ENCODE measurements around the gene COA6.

The COA6 gene

DNA sequence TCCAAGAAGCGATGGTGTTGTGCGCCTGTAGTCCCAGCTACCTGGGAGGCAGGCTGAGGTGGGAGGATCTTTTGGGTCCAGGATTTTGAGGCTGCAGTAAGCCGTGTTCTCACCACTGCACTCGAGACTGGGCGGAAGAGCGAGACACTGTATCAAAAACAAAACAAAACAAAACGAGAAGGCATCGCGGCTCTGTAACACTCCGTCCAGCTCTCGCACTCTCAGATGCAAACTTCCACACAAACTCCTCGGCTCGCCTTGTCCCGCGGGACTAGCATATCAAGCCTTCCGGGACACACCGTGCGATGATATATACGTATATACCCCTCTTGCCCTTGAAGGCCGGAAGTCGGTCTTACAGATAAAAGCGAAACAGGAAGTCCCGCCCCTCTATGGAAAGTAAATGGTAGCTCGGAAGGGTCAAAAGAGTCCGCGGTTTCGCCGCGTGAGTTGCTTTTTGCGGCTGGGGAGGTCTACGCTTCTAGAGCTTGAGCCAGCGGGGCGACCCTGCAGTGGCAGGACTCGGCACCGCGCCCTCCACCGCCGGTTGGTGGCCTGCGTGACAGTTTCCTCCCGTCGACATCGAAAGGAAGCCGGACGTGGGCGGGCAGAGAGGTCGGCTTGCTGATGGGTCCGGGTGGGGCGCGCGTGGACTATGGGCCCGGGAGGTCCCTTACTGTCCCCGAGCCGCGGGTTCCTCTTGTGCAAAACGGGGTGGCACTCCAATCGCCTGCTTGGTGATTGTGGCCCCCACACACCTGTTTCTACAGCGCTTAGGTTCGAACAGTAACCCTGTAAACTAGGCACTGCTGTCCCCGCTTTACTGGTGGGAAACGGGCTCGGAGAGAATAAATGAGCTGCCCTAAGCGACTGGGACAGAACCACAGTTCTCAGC, at the start of gene COA6:
Gene COA6, plus strand, starts transcription at position 393 of the 895 bp plus-strand sequence. Its CDS starts 11 bp downstream, at position 404.
- H3K36me3 Mint-ChIP-seq = peaks cover 22% of the 10 kb centered on the region

DNA sequence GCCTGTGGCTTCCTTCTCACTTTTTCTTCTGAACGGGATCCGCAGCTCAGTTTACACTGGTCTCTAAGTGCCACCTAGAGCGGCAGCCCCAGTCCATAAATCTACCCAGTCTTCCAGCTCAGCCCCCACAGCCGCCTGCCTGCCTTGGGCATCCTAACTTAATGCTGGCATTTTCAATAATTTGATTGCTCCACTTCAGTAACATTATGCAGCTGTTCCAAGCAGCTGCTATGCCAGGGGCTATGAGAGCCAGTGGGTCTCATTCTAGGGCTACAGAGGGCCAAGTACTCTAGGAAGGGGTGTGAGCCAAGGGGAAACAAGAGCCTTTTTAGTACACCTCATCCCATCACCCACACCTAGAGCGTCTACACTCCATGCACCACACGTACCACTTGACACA, 48.4 kb upstream of the COA6 start:
- DNase-seq (ENCODE audit: low spot score in 2 of 2) = no peak
- H3K36me3 Mint-ChIP-seq = no peaks in the 10 kb centered on the region
- ATAC-seq (ENCODE audit: low read depth) = no peak
- no peak overlapping the region for H3K27ac Mint-ChIP-seq
- H3K4me3 Mint-ChIP-seq = no peak overlapping the region
- peaks cover 2% of the 10 kb centered on the region for H3K9me3 Mint-ChIP-seq
- peaks cover 23% of the 10 kb centered on the region for H3K27me3 Mint-ChIP-seq
- peaks cover 20% of the 10 kb centered on the region for H3K4me1 Mint-ChIP-seq

More for the DNA sequence above, at the start of gene COA6:
- ATAC-seq (ENCODE audit: low read depth) (peak; percentile 82), DNase-seq (ENCODE audit: low spot score in 2 of 2) (peak; percentile 87 to 92)
- Mint-ChIP-seq H3K4me1 (peaks cover 26% of the 10 kb centered on the region), H3K27me3 (no peaks in the 10 kb centered on the region), H3K4me3 (peak within 1 kb of the TSS; percentile 98), H3K27ac (peak within 1 kb of the TSS; percentile 99), H3K9me3 (no peaks in the 10 kb centered on the region)

GRCh38 chr1:234325878-234326496, 47.3 kb upstream of the COA6 start:
- Mint-ChIP-seq H3K27me3 (peaks cover 19% of the 10 kb centered on the region), H3K4me1 (peaks cover 24% of the 10 kb centered on the region), H3K27ac (peak overlapping the region; percentile 35), H3K36me3 (no peaks in the 10 kb centered on the region), H3K4me3 (peak overlapping the region; percentile 76), H3K9me3 (peaks cover 2% of the 10 kb centered on the region)
- peak; percentile 8 for ATAC-seq (ENCODE audit: low read depth)
- no peak for DNase-seq (ENCODE audit: low spot score in 2 of 2)

DNA sequence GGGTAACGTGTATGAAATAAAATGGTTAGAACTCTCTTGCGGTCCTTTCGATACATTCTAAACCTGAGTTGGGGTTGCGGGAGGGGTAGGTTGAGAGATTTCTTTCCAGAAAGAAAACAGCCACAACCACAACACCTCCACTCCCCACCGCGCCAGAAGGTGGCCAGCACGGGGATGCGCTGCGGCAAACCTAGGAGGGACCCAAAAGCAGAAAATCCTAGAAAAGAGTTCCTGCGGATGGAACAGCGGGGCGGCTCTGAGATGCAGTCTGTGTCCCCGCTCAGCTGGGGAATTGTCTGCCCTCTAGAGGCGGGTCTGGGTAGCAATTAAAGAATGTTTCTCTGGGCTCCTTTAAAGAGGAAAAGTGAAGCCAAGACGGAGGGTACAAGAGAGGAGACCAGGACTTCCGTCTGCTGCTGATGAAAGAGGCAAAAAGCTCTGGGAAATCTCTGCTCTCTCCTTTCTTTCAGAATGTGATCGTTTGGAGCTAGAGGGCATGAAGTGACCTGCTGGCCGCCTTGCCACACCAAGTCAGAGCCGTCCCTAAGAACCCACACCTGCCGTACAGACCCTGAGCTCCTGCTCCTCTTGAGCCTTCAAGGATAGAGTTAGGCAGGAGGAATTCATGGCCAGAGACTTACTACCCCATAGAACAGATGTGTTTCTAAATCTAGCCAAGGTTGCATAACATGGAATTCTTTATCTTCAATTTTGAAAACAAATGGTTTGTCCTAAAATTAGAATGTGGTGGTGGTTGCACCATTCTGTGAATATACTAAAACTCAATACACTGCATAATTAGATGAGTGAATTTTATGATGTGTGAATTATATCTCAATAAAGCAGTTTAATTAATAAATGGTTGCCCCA, 46.5 kb upstream of the COA6 start:
- peak overlapping the region; percentile 76 for H3K4me3 Mint-ChIP-seq
- DNase-seq (ENCODE audit: low spot score in 2 of 2) (peak; percentile 44 to 53), ATAC-seq (ENCODE audit: low read depth) (peak; percentile 75)
- H3K36me3 Mint-ChIP-seq = peaks cover under 1% of the 10 kb centered on the region
- peaks cover 2% of the 10 kb centered on the region for H3K9me3 Mint-ChIP-seq
- H3K4me1 Mint-ChIP-seq = peaks cover 24% of the 10 kb centered on the region
- peaks cover 16% of the 10 kb centered on the region for H3K27me3 Mint-ChIP-seq
- H3K27ac Mint-ChIP-seq = peak overlapping the region; percentile 35

DNA sequence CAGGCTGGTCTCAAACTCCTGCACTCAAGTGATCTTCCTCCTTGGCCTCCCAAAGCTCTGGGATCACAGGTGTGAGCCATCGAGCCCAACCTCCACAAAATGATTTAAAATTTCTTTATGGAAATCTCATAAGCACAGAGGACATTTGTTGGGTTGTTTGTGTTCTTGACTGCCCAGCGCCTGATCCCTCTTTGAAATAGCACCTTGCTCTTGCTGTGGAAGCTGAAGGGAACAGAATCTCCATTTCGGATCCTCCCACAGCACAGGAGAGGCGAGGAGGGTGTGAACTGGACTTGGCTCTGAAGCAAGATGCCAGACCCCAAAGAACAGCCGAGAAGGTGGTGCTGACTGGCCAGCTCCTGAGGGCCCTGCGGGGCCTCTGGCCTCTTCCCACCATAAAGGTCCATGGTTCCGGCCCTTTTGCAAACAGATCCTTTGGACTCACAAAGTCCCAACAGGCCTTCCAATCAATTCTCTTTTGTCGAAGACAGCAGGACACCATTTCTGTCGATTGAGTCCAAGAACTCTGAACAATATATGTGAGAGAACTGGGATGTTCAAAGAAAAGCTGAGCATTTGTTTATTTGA, 45.6 kb upstream of the COA6 start:
- Mint-ChIP-seq H3K27me3 (peaks cover 21% of the 10 kb centered on the region), H3K36me3 (peaks cover 4% of the 10 kb centered on the region), H3K27ac (no peak overlapping the region), H3K4me1 (peaks cover 19% of the 10 kb centered on the region), H3K9me3 (peaks cover 5% of the 10 kb centered on the region), H3K4me3 (no peak overlapping the region)
- ATAC-seq (ENCODE audit: low read depth) (no peak), DNase-seq (ENCODE audit: low spot score in 2 of 2) (no peak)

DNA sequence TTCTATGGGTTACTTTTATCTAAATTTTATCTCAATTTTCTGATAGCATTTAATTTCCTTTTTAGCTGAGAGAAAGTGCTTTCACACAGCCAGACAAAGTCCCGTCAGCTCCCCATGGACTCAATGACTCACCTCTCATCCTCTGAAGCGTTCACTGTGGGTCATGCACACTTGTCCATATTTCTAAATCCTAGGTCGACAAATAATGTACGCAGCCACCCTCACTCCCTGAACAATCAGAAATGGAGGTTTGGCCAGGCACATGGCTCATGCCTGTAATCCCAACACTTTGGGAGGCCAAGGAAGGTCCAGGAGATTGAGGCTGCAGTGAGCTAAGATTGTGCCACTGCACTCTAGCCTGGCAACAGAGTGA, 42.4 kb upstream of the COA6 start:
- Mint-ChIP-seq H3K4me1 (peaks cover 11% of the 10 kb centered on the region), H3K27me3 (peaks cover 11% of the 10 kb centered on the region), H3K9me3 (peaks cover 5% of the 10 kb centered on the region), H3K27ac (no peak overlapping the region), H3K4me3 (no peak overlapping the region), H3K36me3 (peaks cover 4% of the 10 kb centered on the region)
- no peak for DNase-seq (ENCODE audit: low spot score in 2 of 2)
- no peak for ATAC-seq (ENCODE audit: low read depth)

DNA sequence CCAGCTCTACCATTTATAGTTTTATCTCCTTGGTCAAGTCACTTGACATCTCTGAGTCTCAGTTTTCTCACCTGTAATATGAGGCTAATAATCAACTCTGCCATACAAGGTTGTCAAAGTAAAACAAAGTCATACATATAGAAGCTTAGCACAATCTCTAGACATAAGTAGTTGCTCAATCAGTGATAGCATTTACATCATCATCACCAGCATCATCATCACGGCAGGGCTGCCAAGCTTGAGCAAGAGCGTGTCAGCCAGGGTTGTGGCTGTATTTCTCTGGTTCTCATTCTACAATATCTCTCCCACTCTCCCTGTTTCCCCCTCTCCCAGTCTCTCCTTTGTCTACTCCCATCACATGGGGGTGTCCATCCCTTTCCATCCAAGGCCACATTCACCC, 41.7 kb upstream of the COA6 start:
- ATAC-seq (ENCODE audit: low read depth) (no peak), DNase-seq (ENCODE audit: low spot score in 2 of 2) (no peak)
- no peak overlapping the region for H3K27ac Mint-ChIP-seq

GRCh38 chr1:234336359-234336758, 36.9 kb upstream of the COA6 start:
- ATAC-seq (ENCODE audit: low read depth) (no peak), DNase-seq (ENCODE audit: low spot score in 2 of 2) (no peak)
- H3K4me3 Mint-ChIP-seq = no peak overlapping the region
- no peaks in the 10 kb centered on the region for H3K4me1 Mint-ChIP-seq
- H3K9me3 Mint-ChIP-seq = peaks cover 17% of the 10 kb centered on the region
- peaks cover 8% of the 10 kb centered on the region for H3K36me3 Mint-ChIP-seq
- H3K27me3 Mint-ChIP-seq = peaks cover 10% of the 10 kb centered on the region
- H3K27ac Mint-ChIP-seq = no peak overlapping the region

More for the DNA sequence above, 41.7 kb upstream of the COA6 start:
- Mint-ChIP-seq H3K4me1 (peaks cover 7% of the 10 kb centered on the region), H3K36me3 (peaks cover 5% of the 10 kb centered on the region), H3K27me3 (peaks cover 9% of the 10 kb centered on the region), H3K4me3 (no peak overlapping the region), H3K9me3 (peaks cover 5% of the 10 kb centered on the region)

GRCh38 chr1:234337233-234337632, 36.0 kb upstream of the COA6 start:
- peaks cover 5% of the 10 kb centered on the region for H3K27me3 Mint-ChIP-seq
- H3K9me3 Mint-ChIP-seq = peaks cover 15% of the 10 kb centered on the region
- H3K27ac Mint-ChIP-seq = no peak overlapping the region
- H3K4me1 Mint-ChIP-seq = no peaks in the 10 kb centered on the region
- H3K36me3 Mint-ChIP-seq = peaks cover 4% of the 10 kb centered on the region
- ATAC-seq (ENCODE audit: low read depth) (no peak), DNase-seq (ENCODE audit: low spot score in 2 of 2) (no peak)
- H3K4me3 Mint-ChIP-seq = no peak overlapping the region

- H3K4me3 Mint-ChIP-seq = no peak overlapping the region
- peaks cover 1% of the 10 kb centered on the region for H3K27me3 Mint-ChIP-seq
- peaks cover 13% of the 10 kb centered on the region for H3K9me3 Mint-ChIP-seq
- H3K27ac Mint-ChIP-seq = no peak overlapping the region
- H3K36me3 Mint-ChIP-seq = peaks cover 4% of the 10 kb centered on the region
- no peak for ATAC-seq (ENCODE audit: low read depth)
- DNase-seq (ENCODE audit: low spot score in 2 of 2) = no peak
- H3K4me1 Mint-ChIP-seq = no peaks in the 10 kb centered on the region
Observed at GRCh38 chr1:234340528-234340927, 32.7 kb upstream of the COA6 start.

DNA sequence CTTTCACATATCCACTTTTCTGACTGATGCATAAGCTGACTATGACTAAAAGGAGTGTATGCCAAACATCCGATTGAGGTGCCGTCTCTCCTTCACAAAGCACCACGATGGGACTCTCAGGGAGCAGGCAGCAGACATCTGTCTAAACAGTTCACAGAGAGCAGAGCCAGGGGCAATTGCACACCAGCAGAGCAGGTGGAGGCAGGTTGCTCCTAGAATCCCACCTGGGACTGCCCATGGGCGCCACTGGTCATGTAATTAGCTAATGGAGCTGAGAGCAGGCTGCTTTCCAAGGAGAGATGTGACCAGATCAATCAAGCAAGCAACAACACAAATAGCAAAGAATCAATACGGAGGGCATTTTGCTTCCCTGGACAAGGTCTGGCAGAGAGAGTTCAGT, 30.5 kb upstream of the COA6 start:
- H3K27ac Mint-ChIP-seq = no peak overlapping the region
- no peaks in the 10 kb centered on the region for H3K4me1 Mint-ChIP-seq
- H3K9me3 Mint-ChIP-seq = peaks cover 6% of the 10 kb centered on the region
- H3K36me3 Mint-ChIP-seq = peaks cover 3% of the 10 kb centered on the region
- H3K4me3 Mint-ChIP-seq = no peak overlapping the region
- no peaks in the 10 kb centered on the region for H3K27me3 Mint-ChIP-seq
- DNase-seq (ENCODE audit: low spot score in 2 of 2) (no peak), ATAC-seq (ENCODE audit: low read depth) (no peak)

- no peak for DNase-seq (ENCODE audit: low spot score in 2 of 2)
- peaks cover 2% of the 10 kb centered on the region for H3K9me3 Mint-ChIP-seq
- H3K4me1 Mint-ChIP-seq = no peaks in the 10 kb centered on the region
- H3K27ac Mint-ChIP-seq = no peak overlapping the region
- H3K27me3 Mint-ChIP-seq = peaks cover 5% of the 10 kb centered on the region
- no peak for ATAC-seq (ENCODE audit: low read depth)
- H3K36me3 Mint-ChIP-seq = peaks cover 2% of the 10 kb centered on the region
- H3K4me3 Mint-ChIP-seq = no peak overlapping the region
Observed at GRCh38 chr1:234345237-234345636, 28.0 kb upstream of the COA6 start.

GRCh38 chr1:234348964-234349363, 24.3 kb upstream of the COA6 start:
- ATAC-seq (ENCODE audit: low read depth) (no peak), DNase-seq (ENCODE audit: low spot score in 2 of 2) (no peak)
- H3K4me1 Mint-ChIP-seq = no peaks in the 10 kb centered on the region
- H3K4me3 Mint-ChIP-seq = no peak overlapping the region
- H3K27ac Mint-ChIP-seq = no peak overlapping the region
- no peaks in the 10 kb centered on the region for H3K9me3 Mint-ChIP-seq
- H3K27me3 Mint-ChIP-seq = peaks cover 5% of the 10 kb centered on the region
- H3K36me3 Mint-ChIP-seq = no peaks in the 10 kb centered on the region
